ENCODE data around the gene TTC7B. TPM values are rescaled to one million over a fixed set of nuclear protein-coding genes. Genes with fewer than 3 reads are reported as not detected.

TTC7B gene
- total RNA-seq, 4 donors from 2014 or later: 8.4 to 11.2 (median 9.2) TPM

- DNase-seq: no peak
- Histone ChIP-seq H3K9me3 (no peaks in the 10 kb centered on the region), H3K36me3 (no peaks in the 10 kb centered on the region), H3K27me3 (no peaks in the 10 kb centered on the region), H3K4me1 (no peaks in the 10 kb centered on the region), H3K27ac (no peak overlapping the region), H3K4me3 (no peak overlapping the region)
- TF ChIP-seq POLR2A (IDR thresholded peaks at IDR 0.05) (no peak), EP300 (IDR thresholded peaks at IDR 0.05; ENCODE audit: low read depth) (no peak), CTCF (IDR thresholded peaks at IDR 0.05) (no peak), POLR2AphosphoS5 (IDR thresholded peaks at IDR 0.05) (no peak)
- intact Hi-C loops (cut with DNase I; ENCODE audit: low total_unique reads): no loop called here
- WGBS, 2 donors (ENCODE audit: low coverage in 1 of 2): 53 to 78% methylated on average over 4 to 9 of the region's 9 CpGs
- in situ Hi-C loops (cut with MboI; ENCODE audit: low pct_ligation_motif_present in 1 of 4, low pct_unique_long_range_greater_than_20kb in 1 of 4, low sequenced_read_pairs in 3 of 4): no loop called here
Observed at GRCh38 chr14:90651976-90652560, 164.2 kb downstream of the TTC7B start.

- Histone ChIP-seq H3K4me1 (no peaks in the 10 kb centered on the region), H3K27me3 (no peaks in the 10 kb centered on the region), H3K27ac (no peak overlapping the region), H3K9me3 (no peaks in the 10 kb centered on the region), H3K4me3 (no peak overlapping the region), H3K36me3 (no peaks in the 10 kb centered on the region)
- TF ChIP-seq POLR2AphosphoS5 (IDR thresholded peaks at IDR 0.05): no peak
- TF ChIP-seq POLR2A (IDR thresholded peaks at IDR 0.05): no peak
- no peak for TF ChIP-seq CTCF (IDR thresholded peaks at IDR 0.05)
- TF ChIP-seq EP300 (IDR thresholded peaks at IDR 0.05; ENCODE audit: low read depth): no peak
- 72 to 81% methylated on average over 4 to 5 of the region's 5 CpGs for WGBS, 2 donors (ENCODE audit: low coverage in 1 of 2)
- intact Hi-C loops (cut with DNase I; ENCODE audit: low total_unique reads) (no loop called here), in situ Hi-C loops (cut with MboI; ENCODE audit: low pct_ligation_motif_present in 1 of 4, low pct_unique_long_range_greater_than_20kb in 1 of 4, low sequenced_read_pairs in 3 of 4) (no loop called here)
- no peak for DNase-seq
Observed at GRCh38 chr14:90651271-90651804, 164.9 kb downstream of the TTC7B start.

GRCh38 chr14:90649557-90650135 lies 166.6 kb downstream of the TTC7B start:
- Histone ChIP-seq H3K4me1 (peaks cover 0 to 6% (median 2%) of the 10 kb centered on the region in 4 donors), H3K9me3 (no peaks in the 10 kb centered on the region), H3K27ac (no peak overlapping the region), H3K36me3 (no peaks in the 10 kb centered on the region), H3K4me3 (no peak overlapping the region), H3K27me3 (no peaks in the 10 kb centered on the region)
- intact Hi-C loops (cut with DNase I; ENCODE audit: low total_unique reads): loop anchor here (10.0 kb wide), 1 partner anchor 245 kb away; no protein-coding TSS in a partner anchor
- 82% methylated on average over 3 of the region's 3 CpGs; no CpG with 5 or more reads in 1 of the 2 donors for WGBS, 2 donors (ENCODE audit: low coverage in 1 of 2)
- TF ChIP-seq EP300 (IDR thresholded peaks at IDR 0.05; ENCODE audit: low read depth) (no peak), CTCF (IDR thresholded peaks at IDR 0.05) (no peak), POLR2A (IDR thresholded peaks at IDR 0.05) (no peak)
- no peak for DNase-seq
- in situ Hi-C loops (cut with MboI; ENCODE audit: low pct_ligation_motif_present in 1 of 4, low pct_unique_long_range_greater_than_20kb in 1 of 4, low sequenced_read_pairs in 3 of 4): no loop called here

GRCh38 chr14:90649083-90649482 lies 167.1 kb downstream of the TTC7B start:
- Histone ChIP-seq H3K27me3 (no peaks in the 10 kb centered on the region), H3K27ac (no peak overlapping the region), H3K9me3 (no peaks in the 10 kb centered on the region), H3K4me3 (no peak overlapping the region), H3K4me1 (peaks cover 0 to 10% (median 4%) of the 10 kb centered on the region in 4 donors), H3K36me3 (no peaks in the 10 kb centered on the region)
- intact Hi-C loops (cut with DNase I; ENCODE audit: low total_unique reads) (loop anchor here (10.0 kb wide), 1 partner anchor 244 kb away; no protein-coding TSS in a partner anchor), in situ Hi-C loops (cut with MboI; ENCODE audit: low pct_ligation_motif_present in 1 of 4, low pct_unique_long_range_greater_than_20kb in 1 of 4, low sequenced_read_pairs in 3 of 4) (no loop called here)
- TF ChIP-seq EP300 (IDR thresholded peaks at IDR 0.05; ENCODE audit: low read depth) (no peak), CTCF (IDR thresholded peaks at IDR 0.05) (no peak), POLR2A (IDR thresholded peaks at IDR 0.05) (no peak), POLR2AphosphoS5 (IDR thresholded peaks at IDR 0.05) (no peak)
- 50 to 63% methylated on average over 1 to 4 of the region's 4 CpGs for WGBS, 2 donors (ENCODE audit: low coverage in 1 of 2)
- no peak for DNase-seq
